Anterior cingulate cortex (tissue), 58 donors: Measurements from ENCODE around the gene ZC3H18.

ENCODE experiments used
- DNase-seq, 58 donors: peaks; one replicate each; lab custom pipeline; 2025; lab: John Stamatoyannopoulos, UW

ZC3H18 gene

GRCh38 chr16:88569985-88570690 is at the start of gene ZC3H18:
ZC3H18 (plus strand) TSS chr16:88570403; CDS start chr16:88577124, 6,721 bp downstream.
- DNase-seq: peak; percentile 52 to 98 (median 92)

- DNase-seq: no peak
Observed at GRCh38 chr16:88521674-88522073, 48.5 kb upstream of the ZC3H18 start.

GRCh38 chr16:88522276-88522949 is 47.8 kb upstream of the ZC3H18 start:
- peak in 1 of 58 donors; percentile 27 for DNase-seq

- DNase-seq: peak in 3 of 58 donors; percentile 23 to 32 (median 25)
Observed at GRCh38 chr16:88523309-88524161, 46.7 kb upstream of the ZC3H18 start.

GRCh38 chr16:88524274-88524972 is 45.8 kb upstream of the ZC3H18 start:
- DNase-seq: no peak

- no peak for DNase-seq
Observed at GRCh38 chr16:88524973-88525662, 45.1 kb upstream of the ZC3H18 start.

- DNase-seq: no peak
Observed at GRCh38 chr16:88525663-88525990, 44.6 kb upstream of the ZC3H18 start.

- no peak for DNase-seq
Observed at GRCh38 chr16:88526008-88526905, 43.9 kb upstream of the ZC3H18 start.

- DNase-seq: no peak
Observed at GRCh38 chr16:88526906-88527185, 43.4 kb upstream of the ZC3H18 start.

- DNase-seq: peak in 35 of 58 donors; percentile 14 to 61 (median 35)
Observed at GRCh38 chr16:88527186-88527936, 42.8 kb upstream of the ZC3H18 start.

GRCh38 chr16:88527937-88528743 is 42.1 kb upstream of the ZC3H18 start:
- DNase-seq: no peak

- DNase-seq: no peak
Observed at GRCh38 chr16:88528902-88529318, 41.3 kb upstream of the ZC3H18 start.

GRCh38 chr16:88529596-88529995 is 40.6 kb upstream of the ZC3H18 start:
- no peak for DNase-seq

GRCh38 chr16:88530051-88530857 is 39.9 kb upstream of the ZC3H18 start:
- DNase-seq: no peak

GRCh38 chr16:88530858-88531203 is 39.4 kb upstream of the ZC3H18 start:
- no peak for DNase-seq

GRCh38 chr16:88531346-88531745 is 38.9 kb upstream of the ZC3H18 start:
- no peak for DNase-seq

GRCh38 chr16:88531931-88532433 is 38.2 kb upstream of the ZC3H18 start:
- no peak for DNase-seq
